Omental fat pad (tissue), 4 donors: ENCODE data around the gene TAF1. TPM values are rescaled to one million over a fixed set of nuclear protein-coding genes. Genes with fewer than 3 reads are reported as not detected.
"Not testable (repeated sequence)": the region's sequence is repeated elsewhere in the genome, so short reads cannot be mapped to it uniquely, and the experiment has no call there.

Source experiments
- ATAC-seq: fragments of 150-250 bp; one replicate; pipeline ENCODE4 v1.9.1; 2016; ENCODE audit warnings: mild to moderate bottlenecking, moderate library complexity; ENCODE audit not compliant: low FRiP score
- DNase-seq: peaks from one replicate; pipeline ENCODE4 v3.0.0-alpha.2; 2019; ENCODE audit warnings: low spot score
- total RNA-seq, 4 donors: library from RNA; depleted of rRNA; stranded (reverse); fragments of >200 nt; gene quantifications; one replicate each; pipeline ENCODE4 v1.1.0, GENCODE V29; 2016
- TF ChIP-seq, protein P1 (sequence below), 3 donors: fragments of 450-650 bp; IDR thresholded peaks; one replicate each; pipeline ENCODE4 v1.5.1; 2016 to 2017; ENCODE audit warnings: antibody characterized with exemption in 3 of 3, mild to moderate bottlenecking in 3 of 3, moderate library complexity in 2 of 3

Gene TAF1
- total RNA-seq, 4 donors from 2014 or later = 26.3 to 74.2 (median 38.2) TPM

- TF ChIP-seq, protein P1, sequence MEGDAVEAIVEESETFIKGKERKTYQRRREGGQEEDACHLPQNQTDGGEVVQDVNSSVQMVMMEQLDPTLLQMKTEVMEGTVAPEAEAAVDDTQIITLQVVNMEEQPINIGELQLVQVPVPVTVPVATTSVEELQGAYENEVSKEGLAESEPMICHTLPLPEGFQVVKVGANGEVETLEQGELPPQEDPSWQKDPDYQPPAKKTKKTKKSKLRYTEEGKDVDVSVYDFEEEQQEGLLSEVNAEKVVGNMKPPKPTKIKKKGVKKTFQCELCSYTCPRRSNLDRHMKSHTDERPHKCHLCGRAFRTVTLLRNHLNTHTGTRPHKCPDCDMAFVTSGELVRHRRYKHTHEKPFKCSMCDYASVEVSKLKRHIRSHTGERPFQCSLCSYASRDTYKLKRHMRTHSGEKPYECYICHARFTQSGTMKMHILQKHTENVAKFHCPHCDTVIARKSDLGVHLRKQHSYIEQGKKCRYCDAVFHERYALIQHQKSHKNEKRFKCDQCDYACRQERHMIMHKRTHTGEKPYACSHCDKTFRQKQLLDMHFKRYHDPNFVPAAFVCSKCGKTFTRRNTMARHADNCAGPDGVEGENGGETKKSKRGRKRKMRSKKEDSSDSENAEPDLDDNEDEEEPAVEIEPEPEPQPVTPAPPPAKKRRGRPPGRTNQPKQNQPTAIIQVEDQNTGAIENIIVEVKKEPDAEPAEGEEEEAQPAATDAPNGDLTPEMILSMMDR (IDR thresholded peaks at IDR 0.05) = no peak
- no peak for DNase-seq
- ATAC-seq = no peak
Measured at GRCh38 chrX:71396576-71396975, 30.4 kb downstream of the TAF1 start.

- TF ChIP-seq, protein P1 (IDR thresholded peaks at IDR 0.05) = no peak
- no peak for DNase-seq
- no peak for ATAC-seq
Measured at GRCh38 chrX:71400710-71401109, 34.6 kb downstream of the TAF1 start.

DNA sequence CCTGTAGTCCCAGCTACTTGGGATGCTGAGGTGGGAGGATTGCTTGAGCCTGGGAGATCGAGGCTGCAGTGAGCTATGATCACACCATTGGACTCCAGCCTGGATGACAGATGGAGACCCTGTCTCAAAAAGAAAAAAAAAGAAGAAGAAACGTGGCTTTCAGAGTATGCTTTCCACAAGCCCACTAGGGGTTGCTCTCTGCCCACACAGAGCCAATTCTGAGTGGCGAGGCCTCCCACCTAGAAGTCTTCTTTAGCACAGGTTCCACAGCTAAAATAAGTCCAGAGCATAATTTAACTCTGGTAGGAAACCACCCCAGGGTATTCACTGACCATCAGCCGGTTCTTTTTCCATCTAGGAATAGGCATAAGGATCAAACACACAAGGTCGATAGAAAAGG is 50.1 kb downstream of the TAF1 start:
- not testable (repeated sequence) for ATAC-seq

DNA sequence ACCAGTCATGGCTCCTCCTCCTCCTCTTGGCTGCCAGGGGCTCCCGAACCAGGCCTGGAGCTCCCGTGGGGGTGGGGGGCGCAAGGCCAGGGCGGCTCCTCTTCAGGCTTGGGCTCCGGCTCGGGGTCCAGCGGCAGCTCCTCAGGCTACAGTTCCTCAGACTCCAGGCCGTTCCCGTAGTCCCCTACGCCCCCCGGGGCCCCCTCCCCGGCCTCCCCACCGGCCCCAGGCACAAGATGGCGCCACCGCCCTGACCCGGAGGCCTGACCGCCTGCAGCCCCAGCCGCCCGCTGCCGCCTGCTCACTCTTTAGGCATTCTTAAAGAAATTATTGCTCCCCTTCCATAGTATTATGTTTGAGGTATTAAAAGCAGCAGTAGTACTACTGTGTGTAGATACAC is 54.5 kb downstream of the TAF1 start:
- DNase-seq (no peak), ATAC-seq (no peak)
- TF ChIP-seq, protein P1 (IDR thresholded peaks at IDR 0.05) = no peak

More for the DNA sequence above, 50.1 kb downstream of the TAF1 start:
- not testable (repeated sequence) for DNase-seq

DNA sequence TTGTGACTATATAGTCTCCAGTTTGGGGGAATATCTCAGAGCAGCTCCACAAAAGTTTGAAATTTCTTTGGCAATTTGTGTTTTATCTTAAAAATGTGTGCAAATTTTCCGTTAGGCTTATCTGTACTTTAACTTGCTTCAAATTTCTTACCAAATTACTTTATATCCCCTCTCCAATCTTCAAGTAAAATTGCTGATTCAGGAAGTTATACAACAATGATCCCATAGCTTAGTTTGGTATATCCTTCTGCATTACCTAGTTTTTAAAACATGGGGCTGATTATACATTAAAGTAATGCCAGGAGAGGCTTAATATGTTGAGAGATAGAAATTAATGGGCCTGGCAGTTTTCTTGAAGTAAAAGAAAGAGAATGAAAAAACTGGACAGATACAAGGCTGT is 66.6 kb downstream of the TAF1 start:
- TF ChIP-seq, protein P1 (IDR thresholded peaks at IDR 0.05) = no peak
- no peak for ATAC-seq
- DNase-seq = no peak

GRCh38 chrX:71438750-71439149 is 72.6 kb downstream of the TAF1 start:
- no peak for ATAC-seq
- TF ChIP-seq, protein P1 (IDR thresholded peaks at IDR 0.05) = no peak

DNA sequence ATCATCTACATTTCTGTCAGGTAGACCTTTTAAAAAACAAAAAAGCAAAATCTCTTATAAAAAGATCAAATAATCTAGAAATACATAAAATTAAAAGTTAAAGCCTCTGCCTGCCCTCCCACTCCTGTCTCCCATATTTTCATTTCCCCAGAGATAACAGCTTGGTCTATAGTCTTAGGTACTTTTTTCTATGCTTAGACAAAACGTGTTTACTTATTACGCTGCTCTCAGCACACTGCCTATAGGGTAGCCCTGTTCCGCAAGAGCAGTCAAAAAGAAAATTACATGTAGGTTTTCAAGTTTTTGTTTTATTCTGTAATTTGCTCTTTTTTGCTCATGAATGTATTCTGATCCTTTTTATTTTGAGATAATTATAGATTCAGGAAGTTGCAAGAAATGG is 73.3 kb downstream of the TAF1 start:
- DNase-seq (no peak), ATAC-seq (no peak)
- TF ChIP-seq, protein P1 (IDR thresholded peaks at IDR 0.05) = no peak

More at GRCh38 chrX:71438750-71439149, 72.6 kb downstream of the TAF1 start:
- DNase-seq = no peak

GRCh38 chrX:71439896-71440295 is 73.7 kb downstream of the TAF1 start:
- DNase-seq (no peak), ATAC-seq (no peak)
- TF ChIP-seq, protein P1 (IDR thresholded peaks at IDR 0.05) = no peak
